Stimulated activated memory B cell treated with anti-CD40 and anti-IgM and Interleukin-4, amounts not matched to agents 10 μg/mL and 1 μg/mL and 100 μg/mL, for 72 hours (primary cell): ENCODE measurements around the gene COMP.

ENCODE experiments used
- ATAC-seq: fragments of 150-1000 bp; cut with Tn5 transposase; 2 replicates; pipeline ENCODE4 v1.10.0; 2021
- H3K27ac Mint-ChIP-seq: one replicate; pipeline ENCODE4 v1.8.0; 2022; ENCODE audit warnings: mild to moderate bottlenecking, mixed read lengths
- H3K27me3 Mint-ChIP-seq: one replicate; pipeline ENCODE4 v1.8.0; 2022; ENCODE audit warnings: mixed read lengths
- H3K36me3 Mint-ChIP-seq: one replicate; pipeline ENCODE4 v1.8.0; 2022; ENCODE audit warnings: mixed read lengths
- H3K4me1 Mint-ChIP-seq: one replicate; pipeline ENCODE4 v1.8.0; 2022; ENCODE audit warnings: mixed read lengths
- H3K4me3 Mint-ChIP-seq: one replicate; pipeline ENCODE4 v1.8.0; 2022; ENCODE audit warnings: mild to moderate bottlenecking, moderate library complexity, mixed read lengths
- H3K9me3 Mint-ChIP-seq: one replicate; pipeline ENCODE4 v1.8.0; 2022; ENCODE audit warnings: mixed read lengths

COMP gene

DNA sequence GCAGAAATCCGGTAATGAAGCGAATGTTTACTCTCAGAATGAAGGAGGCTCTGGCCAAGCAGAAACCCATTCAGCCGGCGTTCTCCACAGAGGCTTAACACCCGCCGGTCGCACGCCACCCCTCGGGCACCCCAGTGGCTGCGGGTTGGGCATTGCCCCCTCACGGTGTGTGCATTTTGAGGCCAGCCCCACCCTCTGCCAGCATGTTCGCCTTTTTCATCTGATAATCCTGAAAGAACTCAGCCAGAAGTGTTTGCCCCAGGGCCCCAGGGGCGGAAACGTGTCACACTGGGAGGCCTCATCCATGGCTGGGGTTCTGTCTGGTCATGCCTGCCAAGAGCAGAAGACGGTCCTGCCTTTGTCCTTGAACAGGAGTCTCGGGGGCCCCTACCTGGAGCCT lies 34.2 kb downstream of the COMP start:
- no peak overlapping the region for H3K27ac Mint-ChIP-seq
- H3K4me1 Mint-ChIP-seq = no peaks in the 10 kb centered on the region
- peaks cover 7% of the 10 kb centered on the region for H3K36me3 Mint-ChIP-seq
- no peak for ATAC-seq
- H3K4me3 Mint-ChIP-seq = no peak overlapping the region
- no peaks in the 10 kb centered on the region for H3K27me3 Mint-ChIP-seq
- no peaks in the 10 kb centered on the region for H3K9me3 Mint-ChIP-seq

DNA sequence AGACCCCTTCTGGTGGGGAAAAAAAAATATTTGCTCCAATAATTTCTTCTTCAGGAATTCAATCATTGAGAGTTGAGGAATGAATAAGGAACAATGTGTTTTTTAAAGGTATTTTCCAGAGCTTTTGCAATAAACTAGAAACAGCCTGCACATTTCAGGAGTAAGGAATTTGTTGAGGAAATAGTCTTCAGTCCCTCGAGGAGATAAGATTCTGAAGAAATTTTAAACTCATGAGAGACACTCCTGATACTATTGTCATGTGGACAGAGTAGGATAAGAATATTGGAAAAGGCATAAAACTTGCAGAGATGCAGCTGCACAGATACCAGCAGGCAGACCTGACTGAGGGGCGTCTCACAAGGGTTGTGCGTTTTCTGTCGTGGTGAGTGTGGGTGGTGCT lies 36.6 kb downstream of the COMP start:
- H3K27me3 Mint-ChIP-seq = no peaks in the 10 kb centered on the region
- H3K4me1 Mint-ChIP-seq = no peaks in the 10 kb centered on the region
- H3K4me3 Mint-ChIP-seq = no peak overlapping the region
- no peak overlapping the region for H3K27ac Mint-ChIP-seq
- ATAC-seq = no peak
- H3K9me3 Mint-ChIP-seq = no peaks in the 10 kb centered on the region
- peaks cover 31% of the 10 kb centered on the region for H3K36me3 Mint-ChIP-seq

DNA sequence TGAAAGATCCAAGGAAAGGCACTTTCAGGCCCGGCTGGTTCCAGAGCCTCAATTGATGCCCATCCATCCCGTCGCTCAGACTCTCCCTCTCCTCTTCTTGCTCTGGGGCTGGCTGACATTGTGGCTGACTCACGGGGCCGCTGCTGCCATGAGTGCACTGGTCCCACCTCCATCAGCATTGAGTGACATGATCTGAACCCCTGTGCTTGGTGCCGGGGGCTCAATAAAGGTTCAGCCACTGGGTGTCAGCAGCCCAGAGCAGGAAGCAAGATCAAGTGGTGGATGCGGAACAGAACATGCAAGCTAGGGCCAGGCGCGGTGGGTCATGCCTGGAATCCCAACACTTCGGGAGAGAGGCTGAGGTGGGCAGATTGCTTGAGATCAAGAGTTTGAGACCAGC lies 39.5 kb downstream of the COMP start:
- H3K4me3 Mint-ChIP-seq = no peak overlapping the region
- no peaks in the 10 kb centered on the region for H3K9me3 Mint-ChIP-seq
- no peak for ATAC-seq
- peaks cover 31% of the 10 kb centered on the region for H3K36me3 Mint-ChIP-seq
- no peaks in the 10 kb centered on the region for H3K27me3 Mint-ChIP-seq
- H3K27ac Mint-ChIP-seq = no peak overlapping the region
- no peaks in the 10 kb centered on the region for H3K4me1 Mint-ChIP-seq

DNA sequence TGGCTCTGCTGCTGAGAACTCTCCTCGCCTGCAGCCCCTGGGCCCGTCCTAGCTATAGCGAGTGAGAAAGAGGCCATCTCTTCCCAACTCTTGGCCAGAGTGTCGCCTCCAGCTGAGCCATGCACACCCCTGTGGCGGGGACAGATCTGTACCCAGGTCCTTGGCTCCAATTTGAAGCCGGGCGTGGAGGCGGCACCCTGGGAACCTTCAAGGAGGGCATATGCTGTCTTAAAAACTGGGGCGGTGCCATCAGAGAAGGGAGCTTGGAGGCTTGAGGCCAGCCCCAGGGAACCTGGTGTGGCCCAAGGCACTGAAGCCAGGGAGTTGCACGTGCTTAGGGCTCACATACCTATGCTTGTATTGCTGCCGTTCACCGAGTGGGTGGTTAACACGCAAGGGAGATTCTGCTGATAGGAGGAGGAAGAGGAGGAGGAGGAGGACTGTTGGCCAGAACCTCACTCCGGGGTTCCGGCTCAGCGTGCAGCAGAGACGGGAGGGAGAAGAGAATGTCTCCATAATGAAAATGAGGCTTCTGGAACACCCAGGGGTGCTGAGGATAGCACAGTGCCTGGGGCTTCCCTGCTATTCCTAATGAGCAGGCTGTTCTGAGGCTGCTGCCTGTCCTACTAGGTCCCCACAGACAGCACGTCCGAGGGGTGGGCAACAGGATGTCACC lies 40.7 kb downstream of the COMP start:
- Mint-ChIP-seq H3K4me1 (no peaks in the 10 kb centered on the region), H3K36me3 (peaks cover 31% of the 10 kb centered on the region), H3K9me3 (no peaks in the 10 kb centered on the region), H3K4me3 (no peak overlapping the region), H3K27me3 (no peaks in the 10 kb centered on the region), H3K27ac (no peak overlapping the region)
- ATAC-seq = no peak

DNA sequence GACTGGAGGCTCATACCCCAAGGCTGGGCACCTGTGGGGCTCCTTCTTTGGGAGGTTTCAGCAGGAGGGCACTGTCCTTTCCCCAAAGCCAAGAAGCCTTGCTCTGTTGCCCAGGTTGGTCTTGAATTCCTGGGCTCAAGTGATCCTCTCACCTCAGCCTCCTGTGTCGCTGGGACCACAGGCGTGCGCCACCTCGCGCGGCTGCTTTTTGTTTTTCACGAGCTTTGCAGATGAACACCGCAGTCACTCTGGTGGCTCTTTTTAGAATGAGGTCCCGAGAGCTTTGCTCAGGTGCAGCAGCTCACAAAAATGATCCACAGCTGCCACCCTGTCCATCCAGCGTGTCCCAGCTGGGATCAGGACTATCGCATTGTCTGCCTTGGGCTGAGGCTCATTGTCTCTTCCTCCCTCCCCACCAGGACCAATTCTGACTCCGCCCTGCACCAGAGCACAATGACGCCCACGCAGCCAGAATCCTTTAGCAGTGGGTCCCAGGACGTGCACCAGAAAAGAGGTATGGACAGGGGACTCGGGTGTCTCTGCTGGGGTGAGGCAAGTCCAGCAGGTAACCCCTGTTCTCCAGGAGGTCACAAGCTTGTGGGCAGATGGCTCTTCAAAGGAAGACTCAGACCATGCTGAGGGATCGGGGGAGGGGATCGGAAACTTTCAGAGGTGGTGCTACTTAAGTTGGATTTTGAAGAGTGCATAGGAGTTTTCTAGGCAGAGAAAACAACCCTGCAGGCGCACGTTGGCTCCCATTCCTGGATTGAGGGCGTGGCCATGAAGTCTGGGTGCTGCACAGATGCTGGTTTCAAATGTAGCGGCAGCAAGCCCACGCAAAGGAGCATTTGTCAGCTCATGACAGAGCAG lies 41.5 kb downstream of the COMP start:
- ATAC-seq = no peak
- Mint-ChIP-seq H3K9me3 (no peaks in the 10 kb centered on the region), H3K4me3 (no peak overlapping the region), H3K27ac (no peak overlapping the region), H3K27me3 (no peaks in the 10 kb centered on the region), H3K36me3 (peaks cover 31% of the 10 kb centered on the region), H3K4me1 (no peaks in the 10 kb centered on the region)

DNA sequence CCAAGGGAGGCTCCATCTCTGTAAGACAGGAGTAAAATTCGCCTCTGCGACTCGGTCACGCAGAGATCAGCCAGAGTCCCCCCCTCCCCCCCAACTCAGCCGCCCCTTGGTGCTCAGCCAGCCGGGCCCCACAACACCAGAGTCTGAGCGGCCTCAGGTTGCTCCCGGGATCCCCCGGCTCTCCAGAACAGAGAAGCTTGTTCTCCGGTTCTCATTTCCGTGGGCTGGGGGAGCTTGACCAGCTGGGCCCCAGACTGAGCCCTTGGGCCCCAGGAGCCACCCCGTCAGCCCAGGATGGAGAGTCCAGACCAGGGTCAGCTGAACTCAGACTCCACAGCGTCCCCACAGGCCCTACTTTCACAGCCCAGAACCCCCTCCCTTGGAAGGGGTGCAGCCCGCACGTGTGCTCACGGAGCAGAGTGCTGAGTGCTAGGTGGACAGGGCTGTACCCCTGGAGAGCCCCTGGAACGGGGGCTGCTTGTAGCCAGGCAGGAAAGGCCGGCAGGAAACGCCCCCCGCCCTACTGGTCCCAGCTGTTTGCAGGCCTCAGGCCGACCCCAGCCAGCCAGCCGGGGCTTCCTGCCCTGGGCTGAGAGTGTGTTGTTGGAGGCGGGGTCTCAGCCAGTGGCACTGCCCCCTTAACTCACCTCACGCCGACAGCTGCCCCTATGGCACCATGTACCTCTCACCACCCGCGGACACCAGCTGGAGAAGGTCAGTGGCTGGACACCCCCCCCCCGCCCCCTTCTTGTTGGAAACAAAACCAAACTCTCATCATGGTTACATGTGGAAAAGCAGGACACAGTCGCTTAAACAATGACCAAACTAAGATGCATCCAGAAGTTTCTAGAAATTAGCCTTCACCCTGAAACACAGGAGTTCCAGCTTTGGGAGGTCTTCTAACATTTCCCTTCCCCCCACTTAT lies 44.4 kb downstream of the COMP start:
- Mint-ChIP-seq H3K4me3 (no peak overlapping the region), H3K36me3 (peaks cover 22% of the 10 kb centered on the region), H3K27ac (no peak overlapping the region), H3K27me3 (no peaks in the 10 kb centered on the region), H3K9me3 (no peaks in the 10 kb centered on the region), H3K4me1 (no peaks in the 10 kb centered on the region)
- ATAC-seq = no peak

DNA sequence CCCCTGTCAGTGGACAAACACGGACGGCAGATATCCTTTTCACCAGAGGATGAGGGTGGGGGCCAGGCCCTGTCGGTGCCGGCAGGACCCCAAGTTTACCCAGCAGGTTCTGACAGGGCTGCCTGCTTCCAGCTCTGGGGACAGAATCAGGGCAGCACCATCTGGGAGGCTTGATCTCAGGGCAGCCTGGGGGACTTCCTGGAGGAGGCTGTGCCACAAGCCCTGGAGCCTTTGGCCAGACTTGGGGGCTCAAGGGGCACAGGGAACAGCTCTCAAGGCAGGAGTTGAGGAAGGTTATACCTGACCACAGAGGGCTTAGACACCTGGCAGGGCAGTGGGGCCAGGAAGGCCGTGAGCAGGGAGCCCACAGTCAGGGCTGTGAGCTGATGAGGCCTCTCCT lies 45.2 kb downstream of the COMP start:
- Mint-ChIP-seq H3K27me3 (no peaks in the 10 kb centered on the region), H3K4me1 (no peaks in the 10 kb centered on the region), H3K27ac (no peak overlapping the region), H3K4me3 (no peak overlapping the region), H3K36me3 (peaks cover 15% of the 10 kb centered on the region), H3K9me3 (no peaks in the 10 kb centered on the region)
- no peak for ATAC-seq

DNA sequence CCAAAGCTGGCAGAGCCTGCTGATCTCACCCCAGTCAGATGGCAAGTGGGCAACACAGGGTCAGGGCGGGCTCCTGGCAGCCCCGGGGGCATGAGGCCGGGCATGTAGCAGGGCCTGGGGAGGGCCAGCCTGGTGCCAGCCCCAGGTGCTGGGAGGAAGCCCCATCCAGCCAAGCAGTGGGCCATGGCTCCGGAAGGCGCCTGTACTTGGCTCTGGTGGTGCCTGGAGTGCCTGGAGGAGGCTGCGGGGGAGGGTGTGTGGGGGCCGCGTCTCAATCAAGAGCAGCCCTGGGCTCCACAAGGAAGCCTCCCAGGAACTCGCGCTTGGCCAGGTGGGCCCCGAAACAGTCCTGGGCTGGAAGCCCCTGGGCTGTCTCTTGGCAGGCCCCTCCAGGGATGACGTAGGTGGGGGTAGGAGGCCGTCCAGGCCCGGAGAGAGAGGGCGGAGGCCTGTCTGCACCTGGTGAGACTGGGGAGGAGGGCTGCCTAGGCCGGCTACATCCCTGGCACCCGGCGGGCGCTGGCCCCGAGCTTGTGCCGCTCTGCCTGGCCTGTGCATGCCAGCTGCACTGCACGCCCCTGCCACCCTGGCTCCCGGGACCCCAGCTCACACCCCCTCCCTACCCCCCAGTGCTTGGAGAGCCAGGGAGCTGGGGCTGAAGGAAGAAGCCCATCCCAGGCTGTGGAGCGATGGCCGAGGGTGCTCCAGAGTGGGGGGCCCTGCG lies 45.9 kb downstream of the COMP start:
- Mint-ChIP-seq H3K27ac (no peak overlapping the region), H3K4me3 (no peak overlapping the region), H3K27me3 (no peaks in the 10 kb centered on the region), H3K4me1 (no peaks in the 10 kb centered on the region), H3K36me3 (peaks cover 7% of the 10 kb centered on the region), H3K9me3 (no peaks in the 10 kb centered on the region)
- ATAC-seq = no peak

DNA sequence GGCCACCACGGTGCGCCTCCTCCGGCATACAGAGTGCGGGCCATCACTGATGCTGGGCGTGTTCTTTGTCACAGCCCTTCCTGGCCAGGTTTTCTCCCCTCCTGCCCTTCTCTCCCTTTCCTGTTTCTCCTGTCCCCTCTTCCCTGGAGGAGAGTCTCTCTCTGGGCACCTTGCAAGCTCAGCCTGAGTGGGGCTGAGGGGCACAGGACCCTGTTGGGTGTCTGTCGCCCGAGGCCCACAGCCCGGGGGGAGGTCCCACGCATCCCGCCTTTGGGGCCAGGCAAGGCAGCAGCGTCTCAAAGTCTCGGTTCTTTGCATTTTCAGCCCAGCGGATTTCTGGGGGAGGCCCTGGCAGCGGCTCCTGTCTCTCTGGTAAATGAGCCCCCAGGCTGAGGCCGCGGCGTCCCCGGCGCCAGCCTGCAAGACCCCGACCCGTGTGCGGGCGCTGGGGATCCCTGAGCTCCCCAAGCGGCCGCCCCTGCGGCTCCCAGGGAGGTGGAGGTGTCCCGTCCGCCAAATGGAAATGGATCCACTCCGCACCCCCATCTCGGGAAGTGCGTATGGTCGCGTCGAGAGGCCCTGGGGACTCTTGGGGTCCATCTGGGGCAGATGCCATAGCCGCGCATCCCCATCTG lies 47.2 kb downstream of the COMP start:
- H3K9me3 Mint-ChIP-seq = no peaks in the 10 kb centered on the region
- no peak overlapping the region for H3K27ac Mint-ChIP-seq
- H3K36me3 Mint-ChIP-seq = no peaks in the 10 kb centered on the region
- no peaks in the 10 kb centered on the region for H3K4me1 Mint-ChIP-seq
- no peak overlapping the region for H3K4me3 Mint-ChIP-seq
- H3K27me3 Mint-ChIP-seq = no peaks in the 10 kb centered on the region
- no peak for ATAC-seq

DNA sequence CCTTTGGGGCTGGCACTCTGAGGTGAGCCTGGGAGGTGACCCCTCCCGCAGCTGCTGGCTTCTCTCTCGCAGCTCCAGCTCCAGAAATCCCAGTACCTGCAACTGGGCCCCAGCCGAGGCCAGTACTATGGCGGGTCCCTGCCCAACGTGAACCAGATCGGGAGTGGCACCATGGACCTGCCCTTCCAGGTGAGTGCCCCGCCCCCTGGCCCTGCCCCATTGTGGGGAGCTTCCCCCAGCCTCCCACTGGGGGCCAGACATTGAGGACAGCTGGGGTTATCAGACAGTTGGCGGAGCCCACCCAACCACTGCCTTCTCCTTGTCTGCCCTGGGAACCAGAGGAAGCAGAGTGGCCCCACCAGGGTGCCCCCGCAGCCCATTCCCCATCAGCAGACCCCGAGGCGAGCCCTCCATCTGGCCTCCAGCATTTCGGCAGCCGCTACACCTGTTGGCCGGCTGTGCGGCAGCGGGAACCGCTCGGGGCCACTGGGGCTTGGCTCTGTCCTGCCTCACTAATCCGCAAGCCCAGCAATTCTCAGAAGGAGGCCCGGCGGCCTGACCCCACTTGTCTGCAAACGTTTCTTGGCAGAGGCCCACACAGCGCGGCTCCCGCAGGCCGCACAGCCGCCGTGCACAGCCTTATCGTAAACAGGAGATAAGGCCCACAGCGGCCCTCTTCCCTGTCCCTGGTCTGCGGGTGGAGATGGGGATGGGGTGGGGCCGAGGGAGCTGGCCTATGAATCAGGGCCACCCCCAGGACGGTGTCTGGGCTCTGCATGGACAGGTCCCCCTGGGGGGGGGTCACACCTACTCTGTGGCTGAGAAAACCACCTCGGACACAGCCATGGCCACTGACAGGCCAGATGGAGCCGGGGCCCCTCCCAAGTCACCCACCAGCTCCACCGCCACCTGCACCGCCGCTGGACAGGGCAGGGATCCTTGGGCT lies 48.0 kb downstream of the COMP start:
- Mint-ChIP-seq H3K27ac (no peak overlapping the region), H3K36me3 (no peaks in the 10 kb centered on the region), H3K9me3 (no peaks in the 10 kb centered on the region), H3K4me1 (no peaks in the 10 kb centered on the region), H3K4me3 (no peak overlapping the region), H3K27me3 (no peaks in the 10 kb centered on the region)
- no peak for ATAC-seq

DNA sequence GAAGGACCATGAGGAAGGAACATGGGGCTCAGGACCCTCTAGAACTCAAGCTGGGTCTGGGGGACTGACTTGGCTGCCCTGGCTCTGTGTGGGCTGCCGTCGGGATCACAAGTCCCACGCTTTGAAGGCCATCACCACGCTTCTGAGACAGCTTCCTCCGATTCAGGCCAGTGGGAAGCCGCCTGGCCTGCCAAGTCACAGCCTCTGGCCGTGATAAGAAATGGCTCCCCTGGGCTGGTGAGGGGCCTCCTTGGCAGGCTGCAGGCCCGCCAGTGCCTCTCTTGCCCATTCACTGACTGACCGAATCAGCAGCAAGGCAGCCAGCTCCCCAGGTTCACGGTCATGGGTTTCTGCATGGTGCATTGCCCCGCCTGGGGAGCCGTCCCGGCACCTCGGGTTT lies 48.8 kb downstream of the COMP start:
- H3K27ac Mint-ChIP-seq = no peak overlapping the region
- ATAC-seq = no peak
- H3K4me3 Mint-ChIP-seq = no peak overlapping the region
- H3K27me3 Mint-ChIP-seq = no peaks in the 10 kb centered on the region
- H3K9me3 Mint-ChIP-seq = no peaks in the 10 kb centered on the region
- H3K4me1 Mint-ChIP-seq = no peaks in the 10 kb centered on the region
- no peaks in the 10 kb centered on the region for H3K36me3 Mint-ChIP-seq

DNA sequence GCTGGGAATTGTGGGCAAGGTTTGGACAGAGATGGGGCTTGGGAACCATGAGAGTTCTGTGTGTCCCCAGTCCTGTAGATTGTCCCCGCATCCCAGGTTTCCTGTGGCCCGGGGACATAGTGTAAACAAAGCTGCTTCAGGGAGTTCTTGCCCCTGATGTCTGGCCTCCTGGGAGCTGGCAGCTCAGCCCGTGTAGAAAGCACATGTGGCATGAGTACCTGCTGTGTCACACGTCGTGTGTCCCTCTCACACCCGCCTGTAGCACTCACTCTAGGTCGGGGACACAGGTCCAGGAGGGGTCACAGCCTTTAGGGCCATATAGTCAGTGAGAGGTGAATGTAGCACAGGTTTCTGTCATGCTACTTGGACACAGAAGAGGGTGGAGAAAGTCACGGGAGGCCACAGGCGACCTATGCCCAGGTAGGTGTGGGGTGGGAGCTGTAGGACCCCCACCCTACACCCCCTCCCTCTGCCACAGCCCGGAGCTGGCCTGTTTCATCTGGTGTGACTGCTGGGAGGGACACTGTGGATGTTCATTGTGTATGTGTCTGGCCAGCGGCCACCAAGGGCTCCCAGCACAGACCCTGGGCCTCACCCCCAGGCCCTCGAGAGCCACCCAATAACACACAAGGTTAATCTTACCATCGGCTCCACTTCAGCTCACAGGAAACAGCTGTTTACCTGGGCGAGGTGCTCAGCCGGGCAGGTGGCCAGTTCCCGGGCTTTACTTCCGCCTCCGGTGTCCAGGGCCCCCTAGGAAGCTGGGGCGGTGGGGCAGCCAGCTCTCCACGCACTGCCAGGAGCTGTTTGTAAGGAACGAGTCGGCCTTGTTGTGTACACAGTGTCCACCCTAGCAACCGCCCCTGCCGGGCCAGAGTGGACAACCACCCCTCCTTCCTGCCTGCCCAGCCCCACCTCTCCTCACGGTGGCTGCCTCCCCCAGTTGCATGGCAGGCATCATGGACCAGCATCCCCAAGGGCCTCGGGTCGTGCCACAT lies 49.7 kb downstream of the COMP start:
- Mint-ChIP-seq H3K27ac (no peak overlapping the region), H3K4me3 (no peak overlapping the region), H3K9me3 (no peaks in the 10 kb centered on the region), H3K27me3 (no peaks in the 10 kb centered on the region), H3K4me1 (no peaks in the 10 kb centered on the region), H3K36me3 (no peaks in the 10 kb centered on the region)
- no peak for ATAC-seq
